Fibroblast of lung (primary cell): ENCODE measurements around the gene ZKSCAN3.

Experiments
- CTCF ChIP-seq, 2 donors: IDR thresholded peaks in 1 of 2; conservative IDR thresholded peaks in 1 of 2; 1 replicate in 1 of 2; 2 replicates in 1 of 2; pipeline ENCODE4 v1.5.1; 2011 to 2012; ENCODE audit warnings: low read length in 2 of 2, control low read depth in 1 of 2, inconsistent platforms in 1 of 2, low read depth in 1 of 2, mild to moderate bottlenecking in 1 of 2
- EZH2 ChIP-seq: IDR thresholded peaks from 2 replicates; pipeline ENCODE4 v1.5.1; 2012; ENCODE audit warnings: low read length, control low read depth, mild to moderate bottlenecking; ENCODE audit errors: missing control alignments

- no peak for TF ChIP-seq CTCF (conservative IDR thresholded peaks at IDR 0.05 in 1 of 2, IDR thresholded peaks at IDR 0.05 in 1 of 2; ENCODE audit: low read depth in 1 of 2, low read length in 2 of 2)
- TF ChIP-seq EZH2 = no peak
Observed at GRCh38 chr6:28353981-28354676, 4.4 kb downstream of the ZKSCAN3 start.
